ENCODE measurements around the gene PTPN18. TPM values are rescaled to one million over a fixed set of nuclear protein-coding genes. Genes with fewer than 3 reads are reported as not detected.

The PTPN18 gene
- total and polyA plus RNA-seq, 8 donors, result 37.0 to 87.0 (median 43.3) TPM

- FAIRE-seq, result no peak
- Histone ChIP-seq H3K27me3 (no peaks in the 10 kb centered on the region), H3K4me1 (peaks cover 0 to 5% (median 4%) of the 10 kb centered on the region in 3 donors), H3K36me3 (no peaks in the 10 kb centered on the region), H3K4me3 (no peak overlapping the region), H3K27ac (no peak overlapping the region), H3K9me3 (no peaks in the 10 kb centered on the region)
- no peak for DNase-seq
- ATAC-seq, result no peak
- 81 to 86% methylated on average over 11 of the region's 11 CpGs for WGBS, 2 donors
- TF ChIP-seq CTCF (IDR thresholded peaks at IDR 0.05), result no peak
- intact Hi-C loops (cut with DNase I), result no loop called here
Observed at GRCh38 chr2:130376433-130377293, 20.8 kb downstream of the PTPN18 start.

DNA sequence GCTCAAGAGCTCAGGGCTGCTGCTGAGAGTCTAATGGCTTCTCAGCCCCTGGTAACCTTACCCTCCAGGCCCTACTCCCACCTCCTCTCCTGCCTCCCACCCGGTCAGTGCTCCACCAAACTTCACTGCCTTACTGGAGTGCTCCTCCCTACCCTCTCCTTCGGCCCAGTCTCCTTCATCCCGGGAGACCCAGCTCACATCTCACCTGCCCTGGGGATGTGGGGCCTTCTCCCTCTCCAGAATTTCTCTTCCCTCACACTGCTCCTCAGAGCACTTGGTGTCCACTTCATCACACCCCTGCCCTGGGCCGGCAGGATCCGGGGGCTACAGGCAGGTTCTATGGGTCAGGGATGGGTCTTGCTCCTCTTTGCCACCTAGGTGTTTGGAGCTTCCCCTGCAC is 21.6 kb downstream of the PTPN18 start:
- intact Hi-C loops (cut with DNase I), result no loop called here
- H3K27ac ChIP-seq, result no peak overlapping the region
- H3K4me3 ChIP-seq, result no peak overlapping the region
- ATAC-seq (no peak), FAIRE-seq (no peak), DNase-seq (no peak)
- H3K9me3 ChIP-seq, result no peaks in the 10 kb centered on the region
- WGBS, 2 donors, result 93 to 95% methylated on average over 5 of the region's 5 CpGs
- no peaks in the 10 kb centered on the region for H3K36me3 ChIP-seq
- H3K4me1 ChIP-seq, result peaks cover 0 to 5% (median 4%) of the 10 kb centered on the region in 3 donors
- TF ChIP-seq CTCF (IDR thresholded peaks at IDR 0.05), result no peak
- H3K27me3 ChIP-seq, result no peaks in the 10 kb centered on the region

DNA sequence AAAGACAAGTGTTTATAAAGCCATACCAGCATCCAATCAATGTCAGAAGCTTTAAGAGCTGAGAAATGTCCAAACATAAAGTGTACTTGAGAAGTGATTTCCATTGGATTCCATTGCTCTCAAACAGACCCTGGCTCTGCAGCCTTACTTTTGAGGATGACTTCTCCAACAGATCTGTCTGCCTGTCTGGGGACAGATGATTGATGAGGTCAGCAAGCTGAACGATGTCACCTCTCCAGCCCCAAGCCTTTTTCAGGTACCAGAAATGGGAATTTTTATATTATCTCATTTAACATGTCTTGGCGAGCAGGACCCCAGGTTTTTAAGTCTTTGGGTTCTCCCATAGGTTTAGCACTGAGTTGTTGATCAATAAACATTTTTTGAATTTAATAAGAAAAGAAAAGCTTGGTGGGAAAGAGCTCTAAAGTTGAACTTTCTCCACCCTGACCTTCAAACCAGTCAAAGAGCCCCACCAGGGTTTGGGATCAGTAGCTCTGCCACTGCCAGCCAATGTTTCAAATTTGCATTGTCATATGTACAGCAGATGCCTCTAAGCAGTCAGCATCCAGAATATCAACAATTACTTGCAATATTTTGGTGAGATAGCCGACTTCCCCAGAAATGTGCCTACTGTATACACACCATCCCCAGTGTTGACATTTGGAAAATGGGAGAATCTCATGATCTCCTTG is 22.5 kb downstream of the PTPN18 start:
- Histone ChIP-seq H3K27ac (no peak overlapping the region), H3K36me3 (no peaks in the 10 kb centered on the region), H3K4me3 (no peak overlapping the region), H3K4me1 (peaks cover 0 to 3% (median 1%) of the 10 kb centered on the region in 3 donors), H3K27me3 (no peaks in the 10 kb centered on the region), H3K9me3 (no peaks in the 10 kb centered on the region)
- 86 to 88% methylated on average over 3 of the region's 3 CpGs for WGBS, 2 donors
- TF ChIP-seq CTCF (IDR thresholded peaks at IDR 0.05), result no peak
- DNase-seq (no peak), FAIRE-seq (no peak), ATAC-seq (no peak)
- intact Hi-C loops (cut with DNase I), result no loop called here

DNA sequence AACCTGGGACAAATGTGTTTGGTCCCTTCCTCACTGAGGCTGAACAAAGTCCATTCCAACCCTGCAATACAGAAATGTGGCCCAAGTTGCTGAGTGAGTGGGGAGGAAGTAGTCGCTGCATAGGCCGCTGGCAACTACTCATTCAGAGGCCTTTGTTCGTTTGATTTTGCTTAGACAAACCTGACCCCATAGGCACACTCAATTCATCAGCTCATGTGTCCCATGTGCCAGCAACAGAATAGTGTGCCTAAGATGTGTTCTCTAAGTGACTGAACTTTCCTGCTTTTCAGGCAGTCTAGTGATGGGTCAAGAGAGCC is 23.0 kb downstream of the PTPN18 start:
- ATAC-seq (no peak), DNase-seq (no peak), FAIRE-seq (no peak)
- H3K4me3 ChIP-seq, result no peak overlapping the region
- H3K9me3 ChIP-seq, result no peaks in the 10 kb centered on the region
- no peak overlapping the region for H3K27ac ChIP-seq
- 89 to 91% methylated on average over 3 of the region's 3 CpGs for WGBS, 2 donors
- H3K36me3 ChIP-seq, result no peaks in the 10 kb centered on the region
- intact Hi-C loops (cut with DNase I), result no loop called here
- H3K4me1 ChIP-seq, result no peaks in the 10 kb centered on the region
- no peak for TF ChIP-seq CTCF (IDR thresholded peaks at IDR 0.05)
- no peaks in the 10 kb centered on the region for H3K27me3 ChIP-seq
